ENCODE measurements around the gene ARHGAP22. TPM values are rescaled to one million over a fixed set of nuclear protein-coding genes. Genes with fewer than 3 reads are reported as not detected.

The ARHGAP22 gene
- total RNA-seq, 1 donor from 2014 or later: 3.8 TPM

GRCh38 chr10:48459270-48460150 lies 145.4 kb downstream of the ARHGAP22 start:
- H3K36me3 Mint-ChIP-seq (ENCODE audit: insufficient read depth): no peaks in the 10 kb centered on the region
- H3K27me3 Mint-ChIP-seq: peaks cover 7% of the 10 kb centered on the region
- no peak for DNase-seq (ENCODE audit: low spot score, unreplicated experiment)
- H3K4me3 Mint-ChIP-seq (ENCODE audit: low read depth): no peak overlapping the region
- H3K4me1 Mint-ChIP-seq (ENCODE audit: low read depth): peaks cover 14% of the 10 kb centered on the region
- H3K9me3 Mint-ChIP-seq (ENCODE audit: low read depth): peaks cover 4% of the 10 kb centered on the region
- H3K27ac Mint-ChIP-seq: no peak overlapping the region
- no peak for TF ChIP-seq CTCF (IDR thresholded peaks at IDR 0.05; ENCODE audit: unreplicated experiment)

GRCh38 chr10:48458662-48459048 lies 146.2 kb downstream of the ARHGAP22 start:
- H3K4me3 Mint-ChIP-seq (ENCODE audit: low read depth): no peak overlapping the region
- H3K27me3 Mint-ChIP-seq: peaks cover 3% of the 10 kb centered on the region
- H3K36me3 Mint-ChIP-seq (ENCODE audit: insufficient read depth): no peaks in the 10 kb centered on the region
- no peak for DNase-seq (ENCODE audit: low spot score, unreplicated experiment)
- H3K9me3 Mint-ChIP-seq (ENCODE audit: low read depth): peaks cover 4% of the 10 kb centered on the region
- H3K4me1 Mint-ChIP-seq (ENCODE audit: low read depth): peaks cover 20% of the 10 kb centered on the region
- no peak for TF ChIP-seq CTCF (IDR thresholded peaks at IDR 0.05; ENCODE audit: unreplicated experiment)
- H3K27ac Mint-ChIP-seq: no peak overlapping the region

- peaks cover 3% of the 10 kb centered on the region for H3K27me3 Mint-ChIP-seq
- peaks cover 4% of the 10 kb centered on the region for H3K9me3 Mint-ChIP-seq (ENCODE audit: low read depth)
- no peak overlapping the region for H3K27ac Mint-ChIP-seq
- DNase-seq (ENCODE audit: low spot score, unreplicated experiment): no peak
- H3K36me3 Mint-ChIP-seq (ENCODE audit: insufficient read depth): no peaks in the 10 kb centered on the region
- TF ChIP-seq CTCF (IDR thresholded peaks at IDR 0.05; ENCODE audit: unreplicated experiment): no peak
- H3K4me1 Mint-ChIP-seq (ENCODE audit: low read depth): peaks cover 23% of the 10 kb centered on the region
- H3K4me3 Mint-ChIP-seq (ENCODE audit: low read depth): no peak overlapping the region
These were observed 146.8 kb downstream of the ARHGAP22 start for GRCh38 chr10:48457949-48458661.

GRCh38 chr10:48456808-48457761 lies 147.8 kb downstream of the ARHGAP22 start:
- peaks cover 5% of the 10 kb centered on the region for H3K27me3 Mint-ChIP-seq
- peaks cover 28% of the 10 kb centered on the region for H3K4me1 Mint-ChIP-seq (ENCODE audit: low read depth)
- H3K9me3 Mint-ChIP-seq (ENCODE audit: low read depth): peaks cover 4% of the 10 kb centered on the region
- TF ChIP-seq CTCF (IDR thresholded peaks at IDR 0.05; ENCODE audit: unreplicated experiment): no peak
- DNase-seq (ENCODE audit: low spot score, unreplicated experiment): no peak
- no peak overlapping the region for H3K27ac Mint-ChIP-seq
- H3K4me3 Mint-ChIP-seq (ENCODE audit: low read depth): no peak overlapping the region
- no peaks in the 10 kb centered on the region for H3K36me3 Mint-ChIP-seq (ENCODE audit: insufficient read depth)
